Activated naive CD4-positive, alpha-beta T cell treated with anti-CD3 and anti-CD28 coated beads for 36 hours (primary cell): ENCODE measurements around the gene FHIT. TPM values are rescaled to one million over a fixed set of nuclear protein-coding genes. Genes with fewer than 3 reads are reported as not detected.

Experiments
- CTCF ChIA-PET: fragments of 350-600 bp; sonication (Branson Sonifier 250); formaldehyde crosslinking; loops from one replicate; lab custom pipeline; 2021; ENCODE audit warnings: antibody characterized with exemption; lab: Charles Lee
- DNase-seq: peaks from one replicate; pipeline ENCODE4 v3.0.0-alpha.2; 2020
- H3K27ac Mint-ChIP-seq: one replicate; pipeline ENCODE4 v1.8.0; 2021; ENCODE audit warnings: mild to moderate bottlenecking, mixed read lengths
- H3K27me3 Mint-ChIP-seq: one replicate; pipeline ENCODE4 v1.8.0; 2021; ENCODE audit warnings: low read depth, mixed read lengths
- H3K36me3 Mint-ChIP-seq: one replicate; pipeline ENCODE4 v1.8.0; 2021; ENCODE audit warnings: low read depth, mixed read lengths
- H3K4me1 Mint-ChIP-seq: one replicate; pipeline ENCODE4 v1.8.0; 2021; ENCODE audit warnings: low read depth, mixed read lengths
- H3K4me3 Mint-ChIP-seq: one replicate; pipeline ENCODE4 v1.8.0; 2021; ENCODE audit warnings: mild to moderate bottlenecking, moderate library complexity, mixed read lengths
- H3K9me3 Mint-ChIP-seq: one replicate; pipeline ENCODE4 v1.8.0; 2021; ENCODE audit warnings: mixed read lengths
- intact Hi-C: fragments of 100-400 bp; cut with micrococcal nuclease; formaldehyde crosslinking; loops from one replicate; pipeline ENCODE4 v1.15.1; 2023
- total RNA-seq, 2 experiments: library from RNA; stranded (reverse); gene quantifications; one replicate each; pipeline ENCODE4 v1.2.3, GENCODE V29; 2021

Gene FHIT
- total RNA-seq, 2 experiments from 2014 or later, result 20.2 to 22.7 TPM

DNA sequence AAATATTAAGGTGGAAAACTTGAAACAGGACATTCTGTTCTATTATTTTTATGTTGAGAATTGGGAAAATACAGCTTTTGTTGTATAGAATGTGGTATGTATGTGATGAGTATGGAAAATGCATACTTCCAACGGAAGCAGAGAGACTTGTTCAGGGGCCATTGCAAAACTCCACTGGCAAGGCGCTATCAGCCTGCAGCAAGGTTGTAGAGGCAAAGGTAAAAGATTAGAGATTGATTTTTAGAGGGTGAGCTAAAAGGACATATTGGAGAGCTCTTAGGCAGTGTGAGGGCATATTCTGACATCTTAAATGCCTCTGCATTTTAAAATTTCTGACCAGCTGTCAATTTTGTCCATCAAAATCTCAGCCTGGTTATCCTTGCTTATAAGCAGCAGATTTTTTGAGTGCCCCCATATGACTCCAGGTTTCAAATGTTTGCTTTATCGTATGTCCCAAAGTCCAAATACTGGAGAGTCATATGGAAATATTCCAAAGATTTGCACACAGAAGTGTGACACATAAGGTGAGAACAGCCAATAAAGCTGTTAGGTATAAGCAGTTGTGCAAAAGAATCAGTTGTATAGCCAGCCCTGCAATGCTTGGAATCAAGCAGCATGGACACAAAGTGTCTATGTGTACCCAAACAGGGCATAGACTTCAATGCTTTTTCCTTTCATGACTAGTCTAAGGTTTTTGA, 829.4 kb downstream of the FHIT start:
- no peak overlapping the region for H3K4me3 Mint-ChIP-seq
- CTCF ChIA-PET, result no interaction called here
- DNase-seq, result no peak

DNA sequence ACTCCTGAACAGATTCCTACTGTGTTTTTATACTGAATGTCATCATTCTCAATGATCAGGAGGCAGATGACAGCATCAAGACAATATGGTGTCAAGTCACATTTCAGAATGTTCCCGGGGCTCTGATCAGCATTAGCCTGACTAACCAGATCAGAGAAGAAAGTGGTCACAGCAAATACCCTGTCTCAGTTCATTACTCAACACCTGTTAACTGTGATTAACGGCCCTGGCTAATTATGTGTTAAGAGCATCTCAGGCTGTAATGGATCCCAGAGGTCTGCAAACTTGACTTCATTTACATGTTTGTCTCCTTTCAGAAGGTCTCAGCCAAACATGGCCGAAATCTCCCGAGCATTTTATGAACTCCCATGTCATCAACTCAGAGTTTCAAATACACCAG, 833.7 kb downstream of the FHIT start:
- Mint-ChIP-seq H3K27me3 (no peaks in the 10 kb centered on the region), H3K9me3 (peaks cover 3% of the 10 kb centered on the region), H3K4me3 (no peak overlapping the region), H3K4me1 (no peaks in the 10 kb centered on the region), H3K36me3 (no peaks in the 10 kb centered on the region), H3K27ac (no peak overlapping the region)
- intact Hi-C loops, result no loop called here
- no peak for DNase-seq
- CTCF ChIA-PET, result no interaction called here

More for the DNA sequence above, 829.4 kb downstream of the FHIT start:
- H3K27ac Mint-ChIP-seq, result no peak overlapping the region
- no peaks in the 10 kb centered on the region for H3K4me1 Mint-ChIP-seq
- no peaks in the 10 kb centered on the region for H3K9me3 Mint-ChIP-seq
- intact Hi-C loops, result no loop called here
- H3K36me3 Mint-ChIP-seq, result no peaks in the 10 kb centered on the region
- H3K27me3 Mint-ChIP-seq, result no peaks in the 10 kb centered on the region

DNA sequence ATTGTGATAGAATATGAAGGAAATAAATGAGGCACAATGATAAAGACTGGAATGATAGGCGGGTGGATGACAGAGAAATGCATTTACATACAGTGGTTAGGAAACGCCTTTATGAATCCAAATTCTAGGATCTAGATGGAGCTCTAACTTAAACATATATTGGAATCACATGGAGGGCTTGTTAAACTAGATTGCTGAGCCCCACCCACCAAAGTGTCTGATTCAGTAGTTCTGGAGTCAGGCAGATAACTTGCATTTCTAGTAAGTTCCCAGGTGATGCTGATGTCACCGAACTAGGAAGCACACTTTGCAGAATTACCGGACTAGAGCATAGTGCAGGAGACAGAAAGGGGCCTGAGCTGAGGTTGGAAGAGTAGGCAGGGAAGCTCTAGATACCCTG, 837.2 kb downstream of the FHIT start:
- Mint-ChIP-seq H3K36me3 (no peaks in the 10 kb centered on the region), H3K4me1 (no peaks in the 10 kb centered on the region), H3K4me3 (no peak overlapping the region), H3K9me3 (peaks cover 3% of the 10 kb centered on the region), H3K27me3 (no peaks in the 10 kb centered on the region), H3K27ac (no peak overlapping the region)
- CTCF ChIA-PET, result interaction anchor here (1.0 kb wide), 1 partner anchor 1116 kb away, joined by 3 read pairs; no protein-coding TSS in a partner anchor
- intact Hi-C loops, result no loop called here
- no peak for DNase-seq

DNA sequence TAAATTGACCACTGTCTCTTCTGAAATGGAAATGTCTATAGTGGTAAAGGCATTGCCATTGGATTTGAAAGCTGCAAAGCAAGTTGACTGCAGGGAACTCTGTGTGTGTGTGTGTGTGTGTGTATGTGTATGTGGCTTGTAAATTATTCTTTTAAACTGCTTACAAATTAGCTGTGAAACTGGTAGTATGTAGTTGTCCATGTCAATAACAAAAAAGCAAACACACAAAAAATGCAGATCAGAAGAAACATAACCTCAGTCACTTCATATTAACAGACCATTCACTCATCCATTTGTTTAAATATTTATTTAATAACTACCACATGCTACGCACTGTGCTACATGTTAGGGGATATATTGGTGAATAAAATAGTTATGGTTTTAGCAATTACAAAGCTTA, 837.7 kb downstream of the FHIT start:
- H3K27ac Mint-ChIP-seq, result no peak overlapping the region
- no peaks in the 10 kb centered on the region for H3K4me1 Mint-ChIP-seq
- no peak overlapping the region for H3K4me3 Mint-ChIP-seq
- no peaks in the 10 kb centered on the region for H3K27me3 Mint-ChIP-seq
- CTCF ChIA-PET, result no interaction called here
- H3K9me3 Mint-ChIP-seq, result peaks cover 3% of the 10 kb centered on the region
- intact Hi-C loops, result no loop called here
- no peak for DNase-seq
- H3K36me3 Mint-ChIP-seq, result no peaks in the 10 kb centered on the region

DNA sequence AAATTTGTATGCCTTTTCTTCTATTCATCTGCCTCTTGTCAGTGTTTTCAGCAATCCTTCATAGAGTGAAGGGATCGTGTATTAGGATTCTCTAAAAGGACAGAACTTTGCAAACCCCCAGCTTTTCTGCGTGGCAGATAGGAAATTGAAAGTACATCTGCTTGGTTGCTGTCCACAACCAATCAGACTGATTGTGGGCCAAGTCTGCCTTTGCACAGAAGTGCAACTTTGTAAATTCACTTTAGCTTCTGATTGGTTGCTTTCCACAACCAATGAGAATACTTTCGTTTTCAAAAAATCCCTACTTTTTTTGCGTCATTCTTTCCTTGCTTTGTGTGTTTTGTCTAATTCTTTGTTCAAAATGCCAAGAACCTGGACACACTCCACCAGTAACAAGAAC, 847.4 kb downstream of the FHIT start:
- no peak for DNase-seq
- CTCF ChIA-PET, result interaction anchor here (1.2 kb wide), 1 partner anchor 862 kb away, joined by 4 read pairs; no protein-coding TSS in a partner anchor
- Mint-ChIP-seq H3K4me1 (peaks cover 2% of the 10 kb centered on the region), H3K27me3 (no peaks in the 10 kb centered on the region), H3K36me3 (no peaks in the 10 kb centered on the region), H3K9me3 (no peaks in the 10 kb centered on the region), H3K4me3 (no peak overlapping the region), H3K27ac (no peak overlapping the region)
- intact Hi-C loops, result no loop called here

DNA sequence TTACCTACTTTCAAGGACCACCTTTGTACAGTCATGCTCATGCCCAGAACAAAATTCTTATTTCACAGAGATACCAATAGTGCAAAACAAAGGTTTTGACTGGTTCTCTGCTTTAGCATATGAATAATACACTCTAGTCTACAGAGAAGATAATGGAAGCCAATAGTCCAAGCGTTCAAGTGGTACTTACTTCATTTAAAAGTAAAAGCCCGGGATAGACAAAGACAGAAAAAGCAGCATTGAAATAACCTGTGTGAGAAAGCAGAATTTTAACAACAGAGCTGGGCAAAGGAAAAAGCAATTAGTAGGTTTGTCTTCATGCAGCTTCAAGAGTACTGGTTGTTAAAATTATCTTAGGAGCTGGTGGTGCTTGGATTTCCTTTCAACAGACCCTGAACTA, 848.3 kb downstream of the FHIT start:
- CTCF ChIA-PET, result interaction anchor here (1.2 kb wide), 1 partner anchor 863 kb away, joined by 4 read pairs; no protein-coding TSS in a partner anchor
- intact Hi-C loops, result no loop called here
- Mint-ChIP-seq H3K4me1 (peaks cover 2% of the 10 kb centered on the region), H3K4me3 (no peak overlapping the region), H3K27ac (no peak overlapping the region), H3K27me3 (no peaks in the 10 kb centered on the region), H3K9me3 (peaks cover 3% of the 10 kb centered on the region), H3K36me3 (no peaks in the 10 kb centered on the region)
- no peak for DNase-seq

DNA sequence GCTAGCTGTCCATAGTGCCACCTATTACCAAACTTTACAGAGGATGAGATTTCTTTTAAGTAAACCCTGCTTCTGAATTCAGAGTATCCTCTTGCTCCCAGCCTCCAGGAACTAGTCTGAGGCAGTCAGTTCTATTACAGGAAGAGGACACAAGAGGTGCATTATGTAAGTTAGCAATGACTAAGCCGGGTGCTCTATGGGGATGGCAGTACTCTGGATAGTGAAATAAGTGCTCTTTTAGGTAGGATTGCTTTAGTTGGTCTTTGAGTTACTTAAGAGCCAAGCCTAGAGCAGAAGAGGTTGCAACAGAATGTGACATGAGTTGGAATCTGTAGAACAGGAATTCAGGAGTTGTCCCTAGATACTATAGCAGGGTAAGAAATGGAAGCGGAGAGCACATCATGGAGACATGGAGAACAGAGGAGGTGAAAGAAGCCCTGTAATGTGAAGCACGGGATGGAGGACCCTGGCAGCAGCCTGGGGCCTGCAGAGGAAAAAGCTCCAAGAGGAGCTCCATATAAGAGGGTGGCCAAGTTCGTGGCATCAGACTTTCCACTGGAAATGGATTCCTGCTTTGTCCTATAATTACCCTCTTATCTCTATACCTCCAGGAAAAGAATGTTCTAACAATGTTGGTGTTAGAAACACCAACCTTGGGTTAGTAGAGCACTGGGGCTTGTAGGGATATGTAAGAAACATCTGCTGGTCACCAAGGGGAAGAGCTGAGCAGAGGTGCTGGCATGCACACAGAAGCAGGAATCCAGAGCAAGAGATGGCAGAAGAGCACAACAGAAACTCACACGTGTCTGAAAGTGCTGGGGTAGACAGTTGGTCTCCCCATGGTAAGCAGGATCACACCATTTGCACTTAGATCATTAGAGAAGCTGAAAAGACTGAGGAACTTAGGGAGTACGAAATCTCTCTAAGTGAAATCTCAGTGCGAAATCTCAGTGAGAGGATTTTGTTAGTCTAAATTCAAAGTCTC, 851.1 kb downstream of the FHIT start:
- Mint-ChIP-seq H3K4me1 (peaks cover 2% of the 10 kb centered on the region), H3K27ac (no peak overlapping the region), H3K9me3 (peaks cover 6% of the 10 kb centered on the region), H3K27me3 (no peaks in the 10 kb centered on the region), H3K36me3 (no peaks in the 10 kb centered on the region), H3K4me3 (no peak overlapping the region)
- intact Hi-C loops, result no loop called here
- CTCF ChIA-PET, result no interaction called here
- peak; percentile 8 for DNase-seq

DNA sequence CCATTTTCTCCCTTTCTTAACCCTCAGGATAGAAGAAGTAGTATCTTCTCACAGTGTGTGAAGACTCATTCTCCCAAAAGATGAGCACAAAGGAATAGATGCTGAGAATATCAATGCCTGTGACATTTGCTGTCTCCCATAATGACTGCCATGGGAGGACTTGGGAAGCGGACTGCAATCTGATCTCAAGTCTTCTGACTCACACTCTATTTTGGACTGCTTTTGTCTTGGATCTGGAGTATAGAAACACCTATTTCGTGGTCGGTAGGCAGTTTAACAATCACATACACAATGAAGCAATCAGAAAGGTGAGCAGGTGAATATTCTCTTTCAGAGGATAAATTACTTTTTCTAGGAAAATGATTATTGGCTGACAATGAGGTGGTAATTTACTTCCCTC, 852.0 kb downstream of the FHIT start:
- Mint-ChIP-seq H3K9me3 (peaks cover 6% of the 10 kb centered on the region), H3K36me3 (no peaks in the 10 kb centered on the region), H3K4me1 (peaks cover 2% of the 10 kb centered on the region), H3K27me3 (no peaks in the 10 kb centered on the region), H3K27ac (no peak overlapping the region), H3K4me3 (no peak overlapping the region)
- intact Hi-C loops, result no loop called here
- no peak for DNase-seq
- CTCF ChIA-PET, result no interaction called here

DNA sequence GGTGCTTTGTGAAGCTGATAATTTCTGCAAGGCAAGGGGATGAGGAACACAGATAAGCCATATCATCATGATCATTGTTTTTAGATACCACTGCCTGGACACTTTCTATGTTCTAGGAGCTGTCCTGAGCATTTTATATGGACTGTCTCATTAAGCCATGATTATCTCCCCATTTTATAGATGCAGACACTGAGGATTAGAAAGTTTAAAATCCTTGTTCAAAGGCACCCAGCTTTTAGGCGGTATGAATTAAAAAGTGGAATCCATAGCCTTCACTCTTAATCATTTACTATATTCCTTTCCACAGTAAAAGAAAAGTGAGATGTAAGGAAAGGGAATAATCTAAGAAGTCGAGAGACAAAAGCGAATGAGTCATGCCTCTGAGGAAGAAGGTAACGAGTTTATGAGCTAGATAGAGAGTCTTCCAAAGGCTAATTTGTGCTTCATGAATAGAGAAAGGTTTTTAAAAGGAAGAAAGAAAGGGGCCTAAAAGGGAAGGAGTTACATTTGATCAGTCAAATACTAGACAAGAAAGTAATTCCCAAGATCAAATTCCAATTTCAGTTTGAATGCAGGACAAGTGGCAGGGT, 856.0 kb downstream of the FHIT start:
- peaks cover 6% of the 10 kb centered on the region for H3K9me3 Mint-ChIP-seq
- H3K4me3 Mint-ChIP-seq, result no peak overlapping the region
- no peaks in the 10 kb centered on the region for H3K27me3 Mint-ChIP-seq
- DNase-seq, result no peak
- no peak overlapping the region for H3K27ac Mint-ChIP-seq
- intact Hi-C loops, result no loop called here
- H3K36me3 Mint-ChIP-seq, result no peaks in the 10 kb centered on the region
- CTCF ChIA-PET, result no interaction called here
- peaks cover 2% of the 10 kb centered on the region for H3K4me1 Mint-ChIP-seq

DNA sequence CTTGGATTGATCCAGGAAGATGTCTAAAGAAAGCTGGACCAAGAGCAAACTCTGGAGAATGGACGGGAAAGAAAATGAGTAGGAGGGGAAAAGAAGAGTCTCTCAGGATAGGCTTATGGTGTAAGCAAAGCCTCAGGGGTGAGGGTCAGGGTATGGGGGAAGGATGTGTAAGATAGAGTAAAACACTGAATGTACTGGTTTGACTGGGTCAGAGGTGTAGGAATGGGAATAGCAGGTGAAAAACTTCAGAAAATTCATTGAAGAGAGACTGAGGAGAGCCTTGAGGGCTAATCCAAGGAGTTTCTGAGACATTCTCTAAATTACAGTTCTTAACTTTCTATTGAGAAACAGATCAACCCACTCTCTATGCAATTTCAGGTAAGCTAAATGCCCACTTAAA, 857.3 kb downstream of the FHIT start:
- H3K36me3 Mint-ChIP-seq, result no peaks in the 10 kb centered on the region
- DNase-seq, result no peak
- H3K27ac Mint-ChIP-seq, result no peak overlapping the region
- H3K4me1 Mint-ChIP-seq, result no peaks in the 10 kb centered on the region
- CTCF ChIA-PET, result interaction anchor here (1.0 kb wide), 1 partner anchor 18 kb away, joined by 3 read pairs; no protein-coding TSS in a partner anchor
- peaks cover 6% of the 10 kb centered on the region for H3K9me3 Mint-ChIP-seq
- no peaks in the 10 kb centered on the region for H3K27me3 Mint-ChIP-seq
- intact Hi-C loops, result no loop called here
- H3K4me3 Mint-ChIP-seq, result no peak overlapping the region

DNA sequence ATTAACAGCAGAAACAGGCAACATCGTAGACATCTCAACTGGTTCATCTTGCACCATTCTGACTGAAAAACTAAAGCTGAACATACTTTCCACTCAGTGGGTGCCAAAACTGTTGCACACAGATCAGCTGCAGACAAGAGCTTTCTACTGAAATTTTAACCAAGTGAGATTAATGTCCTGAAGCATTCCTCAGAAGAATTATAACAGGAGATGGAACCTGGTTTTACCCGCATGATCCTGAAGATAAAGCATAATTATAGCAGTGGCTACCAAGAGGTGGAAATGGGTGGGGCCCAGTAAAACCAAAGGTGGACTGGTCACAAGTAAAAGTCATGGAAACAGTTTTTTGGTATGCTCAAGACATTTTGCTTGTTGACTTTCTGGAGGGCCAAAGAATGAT, 858.8 kb downstream of the FHIT start:
- DNase-seq, result no peak
- Mint-ChIP-seq H3K4me1 (no peaks in the 10 kb centered on the region), H3K36me3 (no peaks in the 10 kb centered on the region), H3K9me3 (no peaks in the 10 kb centered on the region), H3K27ac (no peak overlapping the region), H3K27me3 (no peaks in the 10 kb centered on the region), H3K4me3 (no peak overlapping the region)
- intact Hi-C loops, result no loop called here
- CTCF ChIA-PET, result interaction anchor here (0.5 kb wide), 1 partner anchor 242 kb away, joined by 6 read pairs; no protein-coding TSS in a partner anchor

DNA sequence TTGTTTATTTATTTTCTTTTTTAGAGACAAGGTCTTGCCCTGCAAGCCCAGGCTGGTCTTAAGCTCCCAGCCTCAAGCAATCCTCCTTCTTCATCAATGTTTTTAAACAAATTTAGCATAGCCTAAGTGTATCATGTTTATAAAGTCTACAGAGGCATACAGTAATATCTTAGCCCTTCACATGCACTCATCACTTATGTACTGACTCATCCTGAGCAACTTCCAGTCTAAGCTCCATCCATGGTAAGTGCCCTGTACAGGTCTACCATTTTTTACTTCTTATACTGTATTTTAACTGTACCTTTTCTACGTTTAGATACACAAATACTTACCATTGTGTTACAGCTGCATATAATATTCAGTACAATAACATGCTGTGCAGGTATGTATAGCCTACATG, 860.0 kb downstream of the FHIT start:
- intact Hi-C loops, result no loop called here
- Mint-ChIP-seq H3K27ac (no peak overlapping the region), H3K9me3 (no peaks in the 10 kb centered on the region), H3K4me1 (no peaks in the 10 kb centered on the region), H3K36me3 (no peaks in the 10 kb centered on the region), H3K27me3 (no peaks in the 10 kb centered on the region), H3K4me3 (no peak overlapping the region)
- CTCF ChIA-PET, result interaction anchor here (0.6 kb wide), 1 partner anchor 212 kb away, joined by 3 read pairs; no protein-coding TSS in a partner anchor
- no peak for DNase-seq
